Measurements from ENCODE around the gene STXBP1. TPM values are rescaled to one million over a fixed set of nuclear protein-coding genes. Genes with fewer than 3 reads are reported as not detected.

The STXBP1 gene
- total and polyA plus RNA-seq, 12 donors = 14.4 to 59.2 (median 46.4) TPM

- Histone ChIP-seq H3K4me3 (no peak overlapping the region), H3K9me3 (no peaks in the 10 kb centered on the region), H3K27me3 (no peaks in the 10 kb centered on the region), H3K27ac (no peak overlapping the region), H3K4me1 (peaks cover 0 to 17% (median 5%) of the 10 kb centered on the region in 9 donors), H3K36me3 (no peaks in the 10 kb centered on the region)
- intact Hi-C loops (cut with DNase I) = no loop called here
- TF ChIP-seq CTCF (IDR thresholded peaks at IDR 0.05) = no peak
- DNase-seq (no peak), ATAC-seq (no peak)
- whole genome bisulfite sequencing, 2 donors = 81 to 87% methylated on average over 5 of the region's 5 CpGs
Measured at GRCh38 chr9:127700594-127701255, 88.6 kb downstream of the STXBP1 start.

- no peaks in the 10 kb centered on the region for H3K36me3 ChIP-seq
- 80 to 85% methylated on average over 9 of the region's 9 CpGs for WGBS, 2 donors
- H3K27me3 ChIP-seq = no peaks in the 10 kb centered on the region
- no peak for TF ChIP-seq CTCF (IDR thresholded peaks at IDR 0.05)
- H3K4me1 ChIP-seq = peaks cover 0 to 16% (median 5%) of the 10 kb centered on the region in 9 donors
- no peak for DNase-seq
- H3K9me3 ChIP-seq = no peaks in the 10 kb centered on the region
- no peak for ATAC-seq
- intact Hi-C loops (cut with DNase I) = no loop called here
- no peak overlapping the region for H3K4me3 ChIP-seq
- no peak overlapping the region for H3K27ac ChIP-seq
Measured at GRCh38 chr9:127703289-127703946, 91.3 kb downstream of the STXBP1 start.

GRCh38 chr9:127705577-127706379, 93.7 kb downstream of the STXBP1 start:
- intact Hi-C loops (cut with DNase I) = no loop called here
- ATAC-seq = peak in 2 of 8 donors; percentile 16 to 17
- WGBS, 2 donors = 86 to 87% methylated on average over 12 of the region's 12 CpGs

More at GRCh38 chr9:127705577-127706379, 93.7 kb downstream of the STXBP1 start:
- no peak overlapping the region for H3K4me3 ChIP-seq
- H3K9me3 ChIP-seq = no peaks in the 10 kb centered on the region
- H3K36me3 ChIP-seq = no peaks in the 10 kb centered on the region
- H3K27ac ChIP-seq = no peak overlapping the region
- no peaks in the 10 kb centered on the region for H3K4me1 ChIP-seq
- DNase-seq = no peak
- no peaks in the 10 kb centered on the region for H3K27me3 ChIP-seq
- no peak for TF ChIP-seq CTCF (IDR thresholded peaks at IDR 0.05)

All from heart right ventricle (tissue), 16 donors.